ENCODE results near the gene PXDN.

Gene PXDN

GRCh38 chr2:1696472-1696871 is 47.8 kb downstream of the PXDN start:
- no peak overlapping the region for H3K4me3 ChIP-seq (ENCODE audit: low read length)
- DNase-seq (ENCODE audit: low read depth, low spot score) = no peak

GRCh38 chr2:1694371-1695271 is 49.7 kb downstream of the PXDN start:
- DNase-seq (ENCODE audit: low read depth, low spot score) = no peak
- no peak overlapping the region for H3K4me3 ChIP-seq (ENCODE audit: low read length)

DNA sequence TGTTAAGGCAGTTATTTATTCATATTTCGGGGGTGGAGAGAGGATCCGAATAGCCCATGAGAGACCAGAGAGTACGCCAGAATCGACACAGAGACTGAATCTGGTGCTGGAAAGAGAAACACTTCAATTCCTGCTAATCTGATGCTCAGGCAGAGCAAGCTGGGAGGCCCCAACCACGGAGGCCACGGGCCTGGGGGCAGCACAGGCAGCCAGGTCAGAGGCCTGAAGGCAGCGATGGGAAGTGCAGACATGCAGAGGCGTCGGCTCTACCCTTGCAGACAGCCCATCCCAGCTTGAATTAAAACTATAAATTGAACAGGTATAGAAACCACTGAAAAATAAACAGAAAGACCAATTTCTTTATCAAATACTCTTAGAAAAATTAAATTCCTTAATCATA is 50.6 kb downstream of the PXDN start:
- DNase-seq (ENCODE audit: low read depth, low spot score) = no peak
- no peak overlapping the region for H3K4me3 ChIP-seq (ENCODE audit: low read length)

GRCh38 chr2:1692342-1692741 is 52.0 kb downstream of the PXDN start:
- H3K4me3 ChIP-seq (ENCODE audit: low read length) = no peak overlapping the region
- DNase-seq (ENCODE audit: low read depth, low spot score) = no peak

- no peak for DNase-seq (ENCODE audit: low read depth, low spot score)
- H3K4me3 ChIP-seq (ENCODE audit: low read length) = no peak overlapping the region
Measured at GRCh38 chr2:1691366-1691765, 52.9 kb downstream of the PXDN start.

- DNase-seq (ENCODE audit: low read depth, low spot score) = no peak
- no peak overlapping the region for H3K4me3 ChIP-seq (ENCODE audit: low read length)
Measured at GRCh38 chr2:1690056-1690775, 54.1 kb downstream of the PXDN start.

- no peak overlapping the region for H3K4me3 ChIP-seq (ENCODE audit: low read length)
- DNase-seq (ENCODE audit: low read depth, low spot score) = no peak
Measured at GRCh38 chr2:1688859-1689258, 55.5 kb downstream of the PXDN start.

GRCh38 chr2:1688161-1688560 is 56.2 kb downstream of the PXDN start:
- DNase-seq (ENCODE audit: low read depth, low spot score) = no peak
- no peak overlapping the region for H3K4me3 ChIP-seq (ENCODE audit: low read length)

DNA sequence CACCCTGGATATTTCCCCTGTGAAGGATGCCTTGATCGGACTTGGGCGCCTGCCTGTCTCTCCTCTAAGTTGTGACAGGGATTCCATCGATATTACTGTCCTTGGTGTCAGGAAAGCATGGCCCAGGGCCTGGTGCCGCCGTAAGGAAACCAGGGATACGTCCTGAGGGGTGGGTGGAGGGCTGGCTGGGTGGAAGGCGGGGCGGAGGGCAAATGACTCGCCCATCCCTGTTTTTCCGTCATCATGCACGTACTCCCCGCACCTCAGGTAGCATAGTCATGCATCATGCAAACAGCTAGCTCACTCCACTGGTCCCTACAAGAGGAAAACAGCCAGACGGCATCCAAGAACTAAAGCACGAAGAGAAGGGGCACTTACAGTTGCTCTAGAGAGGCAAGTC is 57.1 kb downstream of the PXDN start:
- DNase-seq (ENCODE audit: low read depth, low spot score) = no peak
- no peak overlapping the region for H3K4me3 ChIP-seq (ENCODE audit: low read length)

DNA sequence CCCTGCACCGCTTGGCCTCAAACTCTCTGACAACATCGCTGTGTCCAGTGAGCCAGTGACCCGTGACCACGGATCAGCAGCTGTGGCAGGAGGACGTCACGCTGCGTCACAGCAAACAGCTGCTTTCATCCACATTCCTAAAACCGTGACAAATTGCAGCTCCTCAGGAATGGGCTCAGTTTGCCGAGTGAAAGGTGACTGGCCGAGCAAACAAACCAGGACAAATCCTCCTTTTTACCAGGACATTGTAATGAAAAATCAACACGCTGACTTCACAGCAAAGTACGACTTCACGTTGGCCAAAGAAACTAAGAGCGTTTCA is 57.6 kb downstream of the PXDN start:
- no peak for DNase-seq (ENCODE audit: low read depth, low spot score)
- H3K4me3 ChIP-seq (ENCODE audit: low read length) = no peak overlapping the region

- no peak overlapping the region for H3K4me3 ChIP-seq (ENCODE audit: low read length)
- DNase-seq (ENCODE audit: low read depth, low spot score) = no peak
Measured at GRCh38 chr2:1685957-1686783, 58.1 kb downstream of the PXDN start.

GRCh38 chr2:1685078-1685956 is 59.0 kb downstream of the PXDN start:
- H3K4me3 ChIP-seq (ENCODE audit: low read length) = no peak overlapping the region
- DNase-seq (ENCODE audit: low read depth, low spot score) = no peak

- no peak for DNase-seq (ENCODE audit: low read depth, low spot score)
- H3K4me3 ChIP-seq (ENCODE audit: low read length) = no peak overlapping the region
Measured at GRCh38 chr2:1683297-1683696, 61.0 kb downstream of the PXDN start.

- no peak for DNase-seq (ENCODE audit: low read depth, low spot score)
- H3K4me3 ChIP-seq (ENCODE audit: low read length) = no peak overlapping the region
Measured at GRCh38 chr2:1682181-1682440, 62.2 kb downstream of the PXDN start.

DNA sequence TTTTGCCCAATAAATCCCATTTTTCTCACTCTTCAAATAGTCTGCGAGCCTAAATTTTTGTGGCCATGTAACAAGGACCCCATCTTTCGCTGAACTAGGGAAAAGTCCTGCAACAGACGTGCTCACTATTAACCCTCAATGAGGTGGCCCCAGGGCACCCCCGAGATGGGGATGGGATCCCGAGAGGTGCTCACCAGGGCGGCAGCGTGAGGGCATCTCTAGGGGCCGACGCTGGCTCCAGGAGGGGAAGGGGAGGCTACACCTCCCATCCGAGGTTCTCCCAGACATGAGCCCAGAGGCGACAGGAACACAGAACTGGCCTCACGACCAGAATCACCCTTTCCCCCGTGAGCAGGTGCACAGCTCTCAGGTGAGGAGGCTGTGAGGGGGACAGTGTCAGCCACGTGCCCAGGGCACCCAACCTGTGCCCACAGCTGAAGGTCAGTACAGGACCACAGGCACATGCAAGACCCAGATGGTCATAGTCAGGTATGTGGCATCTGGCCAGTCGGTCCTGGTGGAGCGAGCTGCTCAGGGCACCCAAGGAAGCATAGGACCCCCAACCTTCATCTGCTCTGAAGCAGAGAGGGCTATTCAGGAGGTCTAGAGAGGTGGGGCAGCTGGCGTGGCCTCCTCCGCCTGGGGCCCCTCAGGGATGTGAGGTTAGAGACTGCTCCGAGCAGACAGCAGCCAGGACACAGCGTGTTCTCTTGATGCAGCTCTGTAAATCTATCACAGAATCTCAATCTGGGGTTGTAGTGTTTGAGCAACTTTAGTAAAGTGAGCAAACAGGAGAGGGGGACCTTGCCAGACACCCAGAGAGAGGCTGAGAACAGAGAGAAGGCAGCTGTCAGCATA is 62.8 kb downstream of the PXDN start:
- DNase-seq (ENCODE audit: low read depth, low spot score) = no peak
- H3K4me3 ChIP-seq (ENCODE audit: low read length) = no peak overlapping the region

DNA sequence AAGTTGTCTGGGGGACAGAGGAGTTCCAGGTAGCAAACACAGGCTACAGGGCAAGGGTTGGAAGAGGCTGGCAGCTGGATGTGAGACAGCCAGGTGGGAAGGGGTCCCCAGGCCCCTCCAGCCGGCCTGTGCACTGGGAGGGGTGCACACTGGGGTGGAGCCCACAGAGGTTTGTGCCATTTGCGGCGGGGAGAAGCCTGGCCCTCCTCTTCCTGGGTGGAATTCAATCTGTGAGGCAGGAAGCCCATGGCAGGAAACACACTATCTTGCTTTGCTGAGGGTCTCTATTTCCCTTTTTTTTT is 63.3 kb downstream of the PXDN start:
- H3K4me3 ChIP-seq (ENCODE audit: low read length) = no peak overlapping the region
- no peak for DNase-seq (ENCODE audit: low read depth, low spot score)

DNA sequence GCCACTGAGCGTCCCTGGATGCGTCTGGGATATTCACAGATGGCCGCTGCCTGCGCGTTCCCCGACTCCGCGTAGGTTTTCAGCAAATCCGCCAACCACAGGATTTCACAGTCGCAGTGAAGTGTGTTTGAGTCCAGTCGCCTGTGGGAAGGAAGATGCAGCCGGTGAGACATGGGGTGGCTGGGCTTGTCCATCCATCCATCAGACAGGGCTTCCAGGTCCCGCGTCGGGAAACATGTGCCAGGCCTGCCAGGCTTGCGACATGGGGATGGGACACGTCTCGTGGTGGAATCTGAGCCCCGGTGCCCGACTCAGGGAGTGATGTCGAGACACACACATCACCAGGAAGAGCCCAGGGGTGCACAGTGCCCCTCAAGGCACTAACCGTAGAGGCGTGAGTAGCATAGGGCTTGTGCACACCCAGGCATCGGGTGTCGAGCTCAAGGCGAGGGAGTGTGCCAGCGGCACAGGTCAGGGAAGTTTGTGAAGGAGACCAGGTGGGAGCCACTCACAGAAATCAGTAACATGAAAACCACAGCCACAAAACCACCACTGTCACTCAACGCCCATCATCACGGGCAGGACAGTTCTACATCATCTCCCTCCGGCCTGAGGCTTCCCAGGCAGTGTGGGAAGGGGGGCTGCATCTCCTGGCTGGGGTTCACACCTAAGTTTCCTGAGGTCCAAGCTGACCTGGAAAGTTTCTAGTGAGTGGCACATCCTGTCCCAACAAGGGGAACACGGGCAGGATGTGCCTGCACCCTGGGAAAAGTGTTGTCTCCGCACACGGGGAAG is 63.9 kb downstream of the PXDN start:
- DNase-seq (ENCODE audit: low read depth, low spot score) = no peak
- H3K4me3 ChIP-seq (ENCODE audit: low read length) = no peak overlapping the region

All from Jurkat, Clone E6-1 (cell line).